Myocyte (in vitro differentiated cells): ENCODE data around the gene RUNX1. TPM values are rescaled to one million over a fixed set of nuclear protein-coding genes. Genes with fewer than 3 reads are reported as not detected.

Experiments
- DNase-seq: peaks from one replicate; pipeline ENCODE4 v3.0.0-alpha.2; 2012; ENCODE audit warnings: low read depth
- total RNA-seq: library from RNA; depleted of rRNA; stranded (reverse); fragments of >200 nt; gene quantifications from 2 replicates; pipeline ENCODE4 v1.2.3, GENCODE V29; 2014

RUNX1 gene
- total RNA-seq, 1 donor from 2014 or later: 166 TPM

DNA sequence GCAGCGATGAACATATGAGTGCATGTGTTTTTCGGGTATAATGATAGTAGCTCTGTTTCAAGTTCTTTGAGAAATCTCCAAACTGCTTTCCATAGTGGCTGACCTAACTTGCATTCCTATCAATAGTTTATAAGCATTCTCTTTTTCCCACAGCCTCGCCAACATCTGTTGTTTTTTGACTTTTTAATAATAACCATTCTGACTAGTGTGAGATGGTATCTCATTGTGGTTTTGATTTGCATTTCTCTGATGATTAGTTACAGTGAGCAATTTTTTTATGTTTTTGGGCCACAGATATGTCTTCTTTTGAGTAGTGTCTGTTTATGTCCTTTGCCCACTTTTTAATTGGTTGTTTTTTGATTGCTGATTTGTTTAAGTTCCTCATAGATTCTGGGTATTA lies 10.6 kb upstream of the RUNX1 start:
- DNase-seq: peak; percentile 60

DNA sequence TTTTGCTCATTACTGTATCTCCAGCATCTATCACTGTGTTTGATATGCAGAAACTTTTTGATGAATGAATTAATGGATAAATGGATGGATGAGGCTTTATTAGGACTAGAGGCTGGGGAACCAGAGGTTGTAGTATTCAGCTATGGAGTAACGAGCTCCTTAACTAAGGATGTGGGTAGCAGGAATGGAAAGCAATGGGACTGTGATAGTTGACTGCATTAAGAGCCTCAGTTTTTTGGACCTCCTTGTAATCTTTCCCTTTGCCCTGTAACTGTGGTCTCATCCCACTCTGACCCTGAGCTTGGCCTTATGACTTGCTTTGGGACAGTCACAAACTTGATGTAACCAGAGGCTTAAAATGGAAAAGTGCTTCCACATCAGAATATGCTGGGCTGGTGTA lies 9.0 kb upstream of the RUNX1 start:
- DNase-seq: no peak

DNA sequence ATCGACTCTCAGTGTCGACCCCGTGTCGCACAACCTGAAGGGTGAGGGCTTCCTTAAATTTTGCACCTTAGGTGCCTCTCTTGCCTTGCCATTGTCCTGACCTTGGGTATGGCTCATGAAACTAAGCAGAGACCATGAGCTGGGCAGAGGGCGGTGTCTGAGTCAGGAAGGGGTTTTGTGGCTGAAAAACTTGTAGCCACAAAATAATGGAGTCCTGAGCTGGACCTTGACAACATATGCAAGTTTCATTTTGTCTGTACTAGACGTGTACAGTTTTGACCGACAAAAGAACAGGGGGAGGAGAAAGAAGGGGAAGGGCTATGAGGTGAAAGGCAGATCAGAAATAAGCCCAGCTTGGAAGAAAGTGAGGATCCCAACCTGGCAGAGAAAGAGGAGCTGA lies 8.3 kb upstream of the RUNX1 start:
- DNase-seq: peak; percentile 44

DNA sequence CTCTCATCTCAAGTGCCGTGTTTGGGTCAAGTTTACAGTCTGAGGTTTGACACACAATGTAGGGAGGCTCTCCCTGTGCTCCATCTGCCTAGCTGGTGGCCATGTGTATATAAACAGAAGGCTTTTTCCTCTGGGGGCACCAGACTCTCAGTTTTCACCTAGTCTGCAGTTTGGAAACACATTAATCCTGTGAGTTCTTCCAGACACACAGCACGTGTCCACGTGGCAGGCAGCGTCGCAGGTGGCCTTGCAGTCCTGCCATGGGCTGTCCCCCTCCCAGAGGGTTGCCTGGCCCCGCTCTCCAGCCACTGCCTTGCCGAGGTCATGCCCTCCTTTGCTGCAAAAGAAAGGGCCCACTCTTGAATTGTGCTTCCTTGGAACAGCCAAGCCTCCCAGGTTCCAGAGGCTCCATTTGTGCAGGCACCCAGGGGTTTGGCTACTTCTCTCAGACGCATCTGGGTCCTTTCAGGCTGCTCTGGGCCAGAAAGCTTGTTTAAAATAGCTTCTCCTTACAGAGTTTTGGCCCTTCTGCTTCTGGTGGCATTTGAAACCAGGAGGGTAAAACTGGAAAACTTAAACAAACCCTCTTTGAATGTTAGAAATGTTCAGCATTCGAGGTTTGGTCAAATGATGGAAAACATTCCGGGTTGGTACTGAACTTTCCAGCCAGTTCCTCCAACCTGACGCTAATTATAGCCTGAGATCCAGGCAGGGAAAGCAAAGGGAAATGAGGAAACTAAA lies 4.4 kb upstream of the RUNX1 start:
- DNase-seq: peak; percentile 61

DNA sequence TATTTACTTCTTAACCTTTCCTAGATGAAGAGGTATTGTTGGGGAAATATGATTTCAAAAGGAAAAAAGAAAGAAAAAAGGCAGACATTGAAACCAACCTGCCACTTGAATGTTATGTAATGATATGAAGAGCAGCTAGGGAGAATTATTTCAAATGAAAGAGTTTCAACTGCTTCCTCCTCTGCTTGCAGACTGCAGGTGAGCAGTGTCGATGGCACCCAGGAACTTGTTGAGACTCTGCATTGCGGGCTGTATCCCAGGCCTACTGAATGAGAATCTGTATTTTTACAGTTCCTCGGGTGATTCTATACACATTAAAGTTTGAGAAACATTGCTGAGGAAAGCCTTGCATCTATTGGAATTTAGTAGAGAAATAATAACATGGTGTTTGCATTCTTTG lies 3.7 kb upstream of the RUNX1 start:
- DNase-seq: no peak

DNA sequence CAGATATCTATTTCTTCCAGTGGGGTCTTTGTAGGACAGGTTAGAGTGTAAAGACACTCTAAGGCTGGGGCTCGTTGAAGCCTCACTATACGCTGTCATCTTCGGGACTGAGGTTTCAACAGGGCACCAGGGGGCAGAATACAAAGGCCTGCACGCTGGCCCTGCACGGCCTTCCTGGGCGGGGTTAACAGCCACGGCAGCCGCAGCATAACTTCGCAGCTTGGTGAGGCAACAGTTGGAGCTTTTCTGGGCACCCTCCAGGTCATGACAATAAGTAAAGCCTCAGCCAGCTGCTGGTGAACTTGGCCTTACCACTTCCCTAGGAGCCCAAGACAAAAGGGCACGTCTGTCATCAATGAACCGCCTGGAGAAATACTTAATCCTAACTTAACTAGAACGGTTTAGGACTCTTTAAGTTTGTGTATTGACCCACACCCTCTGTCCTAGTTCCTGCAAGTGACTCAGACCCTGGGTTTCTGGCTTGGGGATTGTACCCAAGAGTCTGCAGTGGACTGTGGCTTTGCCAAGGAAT lies 2.3 kb upstream of the RUNX1 start:
- peak; percentile 100 for DNase-seq

DNA sequence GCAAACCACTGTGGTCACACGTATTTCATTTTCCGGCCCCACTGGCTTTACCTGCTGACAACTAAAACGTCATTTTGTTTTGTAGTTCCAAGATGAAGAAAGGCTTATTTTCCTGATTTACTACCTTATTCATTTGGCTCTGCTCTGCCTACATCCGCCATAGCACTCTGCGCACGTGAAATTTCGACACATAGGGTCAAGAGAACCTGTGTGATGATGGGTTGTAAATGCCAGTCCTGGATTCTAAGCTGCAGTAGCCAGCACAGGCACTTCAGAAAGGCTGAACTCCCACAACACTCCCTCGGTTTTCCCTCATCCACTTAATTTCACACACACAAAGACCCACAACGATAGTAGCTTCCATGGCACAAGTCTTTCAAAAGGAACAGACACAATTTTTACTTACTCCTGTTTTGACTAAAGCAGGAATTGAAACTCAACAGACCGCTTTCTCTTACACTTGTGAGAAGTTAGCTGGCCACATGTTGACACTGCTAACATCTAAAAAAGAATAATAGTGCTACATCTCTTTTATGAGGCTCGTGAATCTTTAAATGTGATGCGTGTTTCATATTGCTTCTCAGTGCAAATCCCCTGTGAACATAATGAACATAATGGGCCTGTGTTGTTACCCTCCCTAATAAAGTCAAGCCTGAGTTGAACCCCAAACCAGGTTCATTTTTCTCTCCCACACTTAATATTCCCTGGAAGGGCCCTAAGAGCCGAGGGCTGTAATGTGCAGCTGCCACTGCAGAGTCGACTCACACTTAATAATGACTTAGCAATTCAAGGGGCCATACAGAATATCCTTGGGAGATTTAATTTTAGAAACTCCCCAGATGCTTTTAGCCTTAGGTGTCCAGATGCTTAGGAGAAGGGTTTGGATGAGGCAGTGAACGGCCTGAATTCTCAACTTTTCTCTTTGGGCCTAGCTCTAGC lies 1.5 kb upstream of the RUNX1 start:
- DNase-seq: peak; percentile 92

DNA sequence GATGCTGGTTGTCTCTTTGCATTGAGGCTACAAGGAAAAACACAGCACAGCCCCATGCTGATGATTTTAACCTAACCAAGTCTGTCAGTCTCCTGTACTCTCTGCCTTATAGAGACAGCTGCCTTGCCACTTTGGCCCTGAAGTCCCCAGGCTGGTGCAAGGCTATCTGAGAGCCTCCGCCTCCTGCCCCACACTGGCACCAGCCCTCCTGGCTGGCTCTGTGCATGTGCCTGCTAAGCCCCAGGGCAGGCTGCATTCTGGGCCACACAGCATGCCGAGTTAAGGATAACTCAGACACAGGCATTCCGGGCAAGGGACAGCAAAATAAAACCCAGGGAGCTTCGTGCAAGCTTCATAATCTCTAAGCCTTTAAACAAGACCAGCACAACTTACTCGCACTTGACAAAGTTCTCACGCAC lies 910 bp downstream of the RUNX1 start:
- peak; percentile 77 for DNase-seq

DNA sequence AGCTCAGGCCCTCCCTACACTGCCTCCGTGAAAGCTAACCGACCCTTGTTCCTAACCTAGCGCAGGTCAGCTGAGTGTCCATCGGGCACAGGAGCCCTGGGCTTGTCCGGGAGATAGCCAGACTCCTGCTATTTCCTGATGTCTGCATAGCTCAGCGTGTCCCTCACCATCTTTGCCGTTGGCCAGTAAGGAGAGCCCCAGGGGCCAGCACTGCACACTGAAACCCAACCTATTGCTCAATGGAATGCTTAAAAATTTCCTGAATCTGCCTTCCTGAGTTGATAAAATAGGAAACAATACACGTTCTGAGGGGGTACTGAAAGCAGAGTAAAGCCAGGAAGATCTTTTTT lies 2.2 kb downstream of the RUNX1 start:
- peak; percentile 55 for DNase-seq

DNA sequence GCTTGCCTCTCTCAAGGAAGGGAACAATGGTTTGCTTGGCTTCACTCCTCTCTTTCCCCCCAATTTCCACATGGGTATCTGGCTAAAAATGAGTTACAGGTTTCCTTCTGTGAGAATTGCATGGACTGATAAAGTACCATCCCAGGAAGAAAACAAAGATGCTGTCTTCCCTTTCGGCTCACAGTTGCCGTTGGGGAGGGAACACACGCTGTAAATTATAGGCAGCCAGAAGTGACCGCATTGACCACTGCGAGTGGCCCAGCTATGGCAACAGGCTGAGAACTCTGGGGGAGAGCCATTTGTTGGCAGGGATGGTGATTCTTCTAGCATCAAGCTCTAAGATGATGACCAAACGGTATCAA lies 2.9 kb downstream of the RUNX1 start:
- peak; percentile 86 for DNase-seq

DNA sequence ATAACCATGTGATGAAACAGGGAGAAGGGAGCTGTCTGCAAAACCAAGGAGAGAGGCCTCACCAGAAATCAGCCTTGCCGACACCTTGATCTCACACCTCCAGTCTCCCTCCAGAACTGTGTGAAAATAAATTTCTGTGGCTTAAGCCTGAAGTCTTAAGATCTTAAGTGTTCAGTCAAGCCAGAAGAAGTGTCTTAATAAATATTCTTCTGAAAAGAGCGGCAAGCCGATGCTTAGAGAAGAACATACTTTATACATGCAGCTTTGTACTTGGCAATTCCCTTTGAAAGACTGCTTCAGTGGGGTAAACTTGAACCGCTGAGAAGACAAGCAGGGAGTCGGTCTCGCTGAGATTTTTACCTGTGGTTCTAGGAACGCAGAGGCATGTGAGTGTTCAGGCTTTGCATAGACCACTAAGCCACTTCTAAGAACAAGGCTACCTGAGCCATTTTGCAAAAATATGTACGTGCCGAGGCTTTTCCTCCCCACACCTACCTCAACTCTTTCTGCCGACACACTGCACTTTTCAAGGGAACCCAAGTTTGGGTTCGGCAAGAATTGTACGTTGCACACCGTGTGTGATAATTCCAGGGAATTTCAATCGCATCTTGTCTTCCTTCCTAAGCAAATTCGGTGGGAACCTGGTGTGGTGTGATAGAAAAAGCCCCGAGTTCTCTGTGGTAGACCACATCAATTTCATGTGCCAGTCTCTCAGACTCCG lies 3.4 kb downstream of the RUNX1 start:
- DNase-seq: no peak

DNA sequence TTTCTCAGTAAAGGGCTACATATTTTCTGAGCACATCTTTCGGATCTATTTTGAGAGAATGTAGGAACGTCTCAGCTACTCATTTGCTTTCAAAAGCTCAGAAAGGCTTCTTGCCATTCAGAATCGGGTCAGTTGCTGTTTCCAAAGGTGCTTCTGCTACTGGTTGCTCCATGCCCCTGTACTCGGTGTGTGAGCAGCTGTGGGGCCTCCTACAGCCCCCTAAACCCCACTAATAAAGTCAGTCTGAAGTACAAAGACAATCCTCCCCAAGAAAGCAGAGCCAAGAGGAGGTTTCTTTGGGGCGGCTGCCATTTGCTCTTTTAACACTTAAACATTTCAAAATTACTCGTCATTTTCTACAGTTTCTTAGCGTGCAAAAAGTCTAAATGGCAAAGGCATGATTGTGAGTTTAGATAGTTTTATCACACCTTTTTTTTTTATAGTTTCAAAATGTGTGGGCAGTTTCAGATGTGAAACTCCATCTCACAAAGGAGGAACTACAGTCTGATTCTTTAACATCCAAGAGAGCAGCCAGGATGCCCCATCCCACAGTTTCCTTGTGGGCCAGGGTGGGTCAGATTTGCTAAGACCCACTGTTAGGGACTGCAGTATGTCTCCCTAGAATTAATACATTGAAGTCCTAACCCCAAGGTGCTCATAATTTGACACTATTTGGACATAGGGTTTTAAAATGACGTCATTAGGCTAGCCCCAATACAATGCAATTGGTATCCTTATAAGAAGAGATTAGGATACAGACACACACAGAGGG lies 4.1 kb downstream of the RUNX1 start:
- no peak for DNase-seq

DNA sequence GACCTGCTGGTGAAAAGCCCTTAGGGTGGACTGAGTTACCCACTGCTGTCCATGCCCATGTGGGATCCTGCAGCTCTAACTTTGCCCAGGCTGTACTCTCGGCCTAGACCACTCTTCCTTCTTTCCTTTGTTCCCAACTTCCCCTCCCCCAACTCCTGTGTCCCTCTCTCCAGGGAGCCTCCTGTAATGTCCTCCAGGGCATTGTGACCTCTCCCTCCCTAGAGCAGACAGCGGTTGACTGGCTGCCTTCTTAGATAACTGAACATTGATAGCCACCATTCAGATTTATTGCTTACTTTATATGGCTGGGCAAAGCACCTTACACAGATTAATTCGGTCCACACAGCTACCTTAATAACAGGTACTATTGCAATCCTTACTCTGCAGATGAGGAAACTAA lies 5.0 kb downstream of the RUNX1 start:
- no peak for DNase-seq

DNA sequence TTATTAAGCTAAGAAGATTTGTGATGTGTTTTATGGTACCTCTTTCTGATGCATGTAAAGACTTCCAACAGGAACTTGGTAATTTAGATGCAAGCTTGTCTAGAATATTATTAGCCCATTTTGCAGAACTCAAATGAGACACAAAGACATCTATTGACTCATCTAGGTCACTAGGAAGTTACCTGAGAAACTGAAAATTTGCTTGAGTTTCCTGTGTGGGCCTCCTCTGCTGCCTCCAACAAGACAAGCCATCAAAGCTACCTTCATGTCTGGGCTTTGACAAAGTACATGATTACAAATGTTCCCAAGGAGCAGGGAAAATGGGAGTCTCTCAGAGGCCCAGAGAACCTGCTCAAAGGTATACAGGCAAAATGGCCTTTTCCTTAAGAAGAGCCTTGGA lies 5.6 kb downstream of the RUNX1 start:
- no peak for DNase-seq

DNA sequence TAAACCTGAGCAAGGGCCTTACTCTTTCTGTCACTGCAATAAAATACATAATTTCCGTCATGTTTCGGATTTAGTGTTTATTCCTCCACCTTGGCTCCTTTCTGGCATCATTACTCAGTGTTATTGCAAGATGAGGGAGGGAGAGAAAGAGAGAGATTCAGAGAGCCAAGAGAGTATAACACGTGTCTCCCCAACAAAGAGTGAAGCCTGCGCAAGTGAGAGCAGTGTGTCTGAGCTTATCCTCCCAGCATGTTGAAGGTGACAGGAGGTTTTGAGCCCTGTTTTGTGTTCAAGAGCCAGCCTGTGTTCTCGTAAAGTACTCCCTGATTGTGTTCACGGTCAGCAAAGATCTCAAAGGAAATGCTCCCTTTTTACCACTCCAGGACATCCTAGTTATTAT lies 6.3 kb downstream of the RUNX1 start:
- DNase-seq: no peak

DNA sequence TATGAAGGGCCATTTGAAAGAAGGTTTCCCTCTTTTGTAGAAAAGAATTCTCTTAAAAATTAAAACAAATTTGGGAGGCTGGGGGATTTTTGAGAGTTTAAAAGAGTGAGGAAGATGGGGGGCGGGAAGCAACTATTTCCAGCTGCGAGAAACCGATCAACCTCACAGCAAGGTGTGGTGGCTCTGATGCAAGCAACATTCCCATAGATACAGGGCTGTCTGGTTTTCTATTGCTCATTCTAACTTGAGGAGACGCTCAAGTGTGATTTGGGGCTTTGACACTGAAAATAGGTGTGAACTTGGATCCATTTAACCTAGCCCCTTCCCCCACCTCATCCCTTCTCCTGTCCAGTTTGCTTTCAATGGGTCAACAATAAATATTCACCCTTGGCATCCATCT lies 7.2 kb downstream of the RUNX1 start:
- DNase-seq: no peak

DNA sequence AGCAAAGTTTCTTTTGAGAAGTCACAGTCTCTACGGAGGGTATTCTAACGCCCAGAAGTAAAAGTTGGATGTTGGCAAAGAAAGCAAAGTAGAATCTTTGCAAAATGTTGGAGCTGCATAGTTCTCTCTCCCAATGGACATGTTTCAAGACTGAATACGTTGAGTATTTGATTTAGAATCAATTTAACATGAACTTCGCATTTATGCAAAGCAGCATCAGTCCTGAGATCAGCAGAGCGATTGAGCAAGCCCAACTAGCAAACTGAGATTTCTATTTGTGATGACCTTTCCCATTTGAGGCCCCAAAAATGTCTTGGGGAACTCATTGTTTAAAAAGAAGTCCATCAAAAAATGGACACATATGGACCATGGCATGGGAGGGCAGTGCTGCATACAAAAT lies 8.0 kb downstream of the RUNX1 start:
- DNase-seq: no peak

DNA sequence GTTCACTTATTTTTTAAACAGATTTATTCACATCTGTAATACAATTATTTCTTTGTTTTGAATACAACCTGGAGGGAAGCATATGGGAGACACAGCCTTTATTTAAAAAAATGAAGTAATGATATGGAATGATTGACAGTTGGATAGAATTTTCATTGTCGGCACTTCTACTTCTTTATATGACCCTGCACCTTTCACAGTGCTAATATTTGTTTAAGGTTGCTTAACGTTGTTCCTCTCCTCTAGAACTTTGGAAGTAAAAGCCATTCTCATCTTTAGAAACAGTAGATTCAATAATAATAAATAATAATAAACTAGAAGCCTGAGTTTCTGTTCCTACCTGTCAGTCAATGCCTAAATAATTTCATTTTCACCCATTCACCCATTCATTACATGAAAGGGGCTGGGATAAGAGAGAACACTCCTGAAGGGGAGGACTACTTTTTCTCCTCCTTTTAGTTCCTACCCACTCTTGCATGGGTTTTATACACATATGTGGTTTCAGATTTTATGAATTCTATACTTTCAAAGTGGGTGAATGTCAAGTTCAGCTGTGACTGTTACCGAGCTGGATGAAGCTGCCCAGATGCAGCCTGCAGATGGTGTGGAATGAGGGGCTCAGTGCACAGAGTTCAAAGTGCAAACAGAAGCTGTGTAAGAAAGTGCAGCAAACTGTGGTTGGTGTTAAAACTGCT lies 9.4 kb downstream of the RUNX1 start:
- DNase-seq: no peak

DNA sequence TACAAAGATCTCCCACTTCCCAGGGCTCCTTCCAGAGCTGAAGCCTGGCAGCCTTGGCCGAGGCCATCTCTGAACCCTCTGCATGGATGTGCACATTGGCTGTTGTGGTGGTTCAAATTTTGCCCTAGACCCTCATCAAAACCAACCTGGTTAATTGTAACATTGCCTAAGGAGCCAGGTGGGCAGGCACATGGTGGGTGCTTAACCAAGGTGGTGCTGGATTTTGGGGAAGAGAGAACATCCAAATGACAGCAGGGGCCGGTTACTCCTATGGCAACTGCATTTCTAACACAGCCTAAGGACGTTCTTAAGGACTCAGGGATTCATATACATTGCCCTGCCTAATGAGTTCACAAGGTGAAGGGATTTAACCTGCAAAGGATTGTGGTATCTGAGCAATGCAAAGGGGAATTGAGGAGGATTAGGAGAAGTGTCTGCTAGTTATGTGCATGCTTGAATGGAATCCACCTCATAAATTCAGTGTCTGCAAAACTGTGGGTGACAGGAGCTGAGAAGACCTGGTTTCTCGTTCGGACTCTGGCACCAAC lies 10.3 kb downstream of the RUNX1 start:
- no peak for DNase-seq

DNA sequence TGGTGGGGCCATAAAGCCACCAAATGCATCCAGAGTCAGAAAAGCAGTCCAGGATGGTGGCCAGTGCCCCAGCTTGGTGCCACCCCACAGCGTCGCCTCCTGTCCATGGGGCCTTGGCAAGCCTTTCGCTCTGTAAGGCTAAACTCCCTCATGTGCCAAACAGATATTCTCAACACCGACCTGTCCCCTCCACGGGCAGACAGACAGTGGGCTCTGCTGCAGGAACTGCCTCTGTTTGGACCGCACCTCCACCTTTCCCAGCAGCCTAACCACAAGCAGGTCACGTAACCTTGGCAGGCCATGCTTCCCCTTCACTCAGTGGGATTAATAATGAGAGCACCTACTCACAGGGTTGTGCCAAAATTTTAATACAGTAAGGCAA lies 11.7 kb downstream of the RUNX1 start:
- no peak for DNase-seq
